ENCODE measurements around the gene RGS3.
"Not testable (repeated sequence)": the region's sequence is repeated elsewhere in the genome, so short reads cannot be mapped to it uniquely, and the experiment has no call there.

Gene RGS3

GRCh38 chr9:113625486-113625885 is 162.0 kb downstream of the RGS3 start:
- DNase-seq, result no peak

DNA sequence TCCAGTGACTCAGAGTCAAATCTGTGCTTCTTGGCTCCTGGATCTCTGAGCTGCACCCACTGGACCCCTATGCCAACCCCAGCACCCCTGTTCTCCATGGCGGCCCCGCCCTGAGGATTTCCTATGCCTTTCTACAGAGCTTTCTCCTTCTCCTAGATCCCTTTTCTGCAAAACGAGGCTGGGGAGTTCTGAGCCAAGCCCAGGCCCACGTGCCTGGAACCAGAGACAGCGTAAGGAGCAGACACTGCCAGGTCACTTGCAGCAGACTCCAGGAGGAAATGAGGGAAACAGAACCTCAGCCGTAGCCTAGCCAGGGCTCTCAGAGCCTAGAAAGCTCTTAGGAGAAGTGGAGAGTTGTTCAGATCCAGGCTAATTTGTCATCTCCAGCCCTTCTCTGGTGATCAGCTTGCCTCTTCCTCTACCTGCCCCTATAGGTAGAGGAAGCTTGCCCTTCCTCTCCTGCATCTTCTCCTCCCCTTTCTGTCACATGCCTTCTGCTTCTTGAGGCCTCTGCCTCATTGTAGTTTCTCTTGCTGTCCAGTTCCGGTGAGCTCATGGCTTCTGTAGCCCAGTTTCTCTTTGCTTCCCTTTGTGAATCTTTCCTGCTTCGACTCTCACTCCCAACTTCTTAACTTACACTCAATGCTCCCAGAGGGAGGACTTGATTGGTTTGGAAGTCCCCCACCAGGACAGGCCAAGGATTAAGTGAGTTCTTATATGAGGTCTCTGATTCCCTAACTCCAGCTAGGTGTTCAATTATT is 163.4 kb downstream of the RGS3 start:
- no peak for DNase-seq

DNA sequence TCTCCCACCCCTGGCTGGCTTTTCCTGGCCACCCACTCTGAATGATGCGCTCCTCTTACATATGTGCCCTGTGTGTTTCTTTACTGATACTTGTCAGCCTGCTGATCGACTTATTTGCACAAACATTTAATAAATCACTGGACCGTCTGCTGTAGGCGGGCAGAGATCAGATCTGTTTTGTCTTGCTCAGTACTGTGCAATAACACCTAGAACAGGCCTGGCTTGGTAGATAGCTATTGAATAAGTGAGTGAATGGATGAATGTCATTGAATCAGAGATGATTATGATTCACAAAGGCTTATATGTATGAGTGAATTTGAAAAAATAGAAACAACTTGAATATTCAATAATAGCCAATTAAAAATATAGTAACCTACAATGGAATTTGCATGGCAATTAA is 165.1 kb downstream of the RGS3 start:
- DNase-seq, result no peak

- no peak for DNase-seq
These were observed 167.0 kb downstream of the RGS3 start for GRCh38 chr9:113630386-113631136.

DNA sequence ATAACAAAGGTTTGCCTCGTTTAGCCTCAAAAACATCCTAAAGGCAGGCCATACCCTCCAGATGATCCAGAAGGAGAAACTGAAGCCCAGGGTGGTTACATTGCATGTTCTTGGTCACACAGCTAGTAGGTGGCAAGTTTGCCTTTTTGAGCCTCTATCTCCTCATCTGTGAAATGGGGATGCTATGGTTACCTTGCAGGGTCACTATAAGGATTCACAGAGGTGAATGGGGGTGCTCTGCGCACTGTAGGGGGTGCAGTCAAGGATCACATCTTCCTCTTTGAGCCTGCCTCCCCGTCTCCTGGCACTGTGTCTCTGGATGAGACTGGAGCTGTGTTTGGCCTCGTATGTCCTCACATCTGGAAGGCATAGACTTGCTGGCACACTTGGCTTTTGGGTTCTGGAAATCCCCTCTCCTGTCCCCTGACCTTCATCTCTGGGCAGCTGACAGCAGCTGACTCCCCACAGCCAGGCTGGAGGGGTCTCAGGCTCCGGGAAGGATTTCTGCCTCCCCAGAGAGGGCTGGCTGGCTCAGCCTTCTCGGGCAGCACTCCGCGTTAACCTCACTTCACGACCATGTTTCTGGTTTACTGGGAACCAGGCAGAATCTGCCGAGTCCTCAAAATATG is 167.7 kb downstream of the RGS3 start:
- no peak for DNase-seq

DNA sequence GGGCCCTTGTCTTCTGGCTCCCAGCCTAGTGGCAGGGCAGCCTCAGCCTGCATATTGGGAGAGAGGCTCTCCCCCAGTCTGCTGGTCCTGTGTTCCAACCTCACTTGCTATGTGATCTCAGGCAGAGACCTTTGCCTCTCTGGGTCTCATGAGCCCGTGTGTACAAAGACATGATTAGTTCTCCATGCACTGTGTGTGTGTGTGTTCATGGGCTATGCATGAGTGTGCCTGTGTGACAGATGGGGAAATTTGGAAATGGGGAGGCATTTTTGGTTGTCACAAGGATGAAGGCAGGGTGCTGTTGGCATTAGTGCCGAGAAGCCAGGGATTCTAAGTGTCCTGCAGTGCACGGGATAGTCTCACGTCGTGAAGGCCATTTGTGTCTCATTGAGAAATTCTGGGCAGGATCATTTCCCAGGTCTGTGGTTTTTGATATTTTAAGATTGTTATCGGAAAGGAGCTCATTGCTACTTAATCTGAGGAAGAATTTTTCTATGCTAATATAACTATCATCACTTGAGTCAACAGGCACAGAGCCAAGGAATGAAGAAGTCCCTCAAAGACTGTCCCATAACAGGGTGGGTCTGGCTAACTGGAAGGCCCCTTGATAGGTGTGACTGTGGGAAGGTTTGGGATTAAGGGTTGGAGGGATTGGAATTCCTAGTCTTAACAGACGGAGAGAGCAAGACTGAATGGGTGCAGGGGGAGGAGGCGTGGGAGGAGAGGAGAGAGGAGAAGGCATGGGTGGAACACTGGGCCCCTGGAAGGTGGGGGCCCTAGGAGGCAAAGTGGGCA is 168.5 kb downstream of the RGS3 start:
- peak; percentile 84 for DNase-seq

DNA sequence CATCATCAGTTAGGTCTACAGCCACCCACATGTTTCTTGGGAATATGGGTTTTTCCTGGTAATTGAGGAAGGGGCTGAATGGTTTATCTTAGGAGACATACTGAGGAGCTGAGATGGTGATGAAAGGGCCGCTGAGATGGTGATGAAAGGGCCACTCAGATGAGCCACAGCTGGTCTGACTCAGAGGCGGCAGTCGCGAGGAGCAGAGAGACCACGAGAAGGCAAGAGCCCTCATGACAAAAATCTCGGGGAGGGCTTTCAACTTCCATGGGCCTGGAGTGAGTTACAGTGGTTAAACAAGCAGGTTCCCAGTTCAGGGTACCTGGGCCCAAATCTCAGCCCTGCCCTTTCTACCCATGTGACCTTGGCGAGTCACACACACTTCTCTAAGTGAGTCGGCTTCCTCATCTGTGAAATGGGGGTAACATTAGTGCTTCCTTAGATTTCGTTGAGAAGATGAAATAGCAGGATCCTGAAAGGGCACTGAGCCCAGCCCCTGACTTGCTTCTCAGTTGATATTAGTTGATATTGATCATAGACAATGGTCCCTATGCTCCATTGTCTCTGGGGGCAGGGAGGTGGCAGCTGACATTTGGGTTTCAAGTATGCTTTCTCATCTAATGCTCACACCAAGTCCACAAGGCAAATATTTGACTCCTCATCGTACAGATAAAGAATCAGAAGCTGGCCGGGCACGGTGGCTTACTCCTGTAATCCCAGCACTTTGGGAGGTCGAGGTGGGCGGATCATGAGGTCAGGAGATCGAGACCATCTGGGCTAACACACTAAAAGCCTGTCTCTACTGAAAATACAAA is 169.5 kb downstream of the RGS3 start:
- DNase-seq, result peak; percentile 82

GRCh38 chr9:113633782-113634595 is 170.5 kb downstream of the RGS3 start:
- DNase-seq, result no peak

DNA sequence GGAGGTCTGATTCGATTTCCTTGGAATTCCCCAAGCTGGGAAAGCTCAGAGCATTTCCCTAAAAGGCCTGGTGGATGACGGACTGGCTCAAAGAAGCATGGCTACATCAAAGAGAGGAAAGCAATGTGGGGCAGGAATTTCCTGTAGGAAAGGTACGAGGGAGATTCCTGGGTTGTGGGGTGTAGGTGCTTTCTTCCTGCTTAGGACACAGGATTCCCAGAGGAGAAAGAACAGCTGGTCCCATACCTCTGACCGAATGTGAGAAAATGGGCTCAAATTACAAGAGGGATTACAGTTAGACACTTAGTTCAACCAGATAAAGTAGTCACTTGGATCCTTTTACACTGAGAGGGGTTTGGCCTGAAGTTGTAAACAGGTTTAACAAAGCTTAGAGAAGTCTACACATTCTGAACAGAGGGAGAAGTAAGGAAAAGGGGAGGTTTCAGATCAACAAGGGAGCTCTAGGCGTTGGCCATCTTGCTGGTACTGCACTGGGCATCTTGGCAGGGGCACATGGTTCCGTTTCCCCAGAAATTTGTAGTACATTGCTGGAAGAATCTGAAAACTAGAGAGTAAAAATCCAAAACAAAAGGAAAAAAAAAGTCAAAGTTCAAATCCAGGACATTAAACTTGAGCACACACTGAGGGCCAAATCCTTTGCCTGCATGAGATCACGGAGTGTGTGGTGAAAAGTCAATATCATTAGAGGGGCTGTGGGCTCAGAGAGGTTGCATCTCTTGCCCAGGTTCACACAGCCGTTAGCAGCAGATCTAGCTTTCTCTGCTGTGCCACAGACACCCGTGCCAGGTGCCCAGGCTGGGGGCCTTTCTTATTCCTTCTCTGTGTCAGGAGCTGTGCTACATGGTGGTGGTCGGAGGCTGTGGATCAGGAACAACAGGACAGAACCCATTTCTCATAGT is 171.3 kb downstream of the RGS3 start:
- DNase-seq, result no peak

DNA sequence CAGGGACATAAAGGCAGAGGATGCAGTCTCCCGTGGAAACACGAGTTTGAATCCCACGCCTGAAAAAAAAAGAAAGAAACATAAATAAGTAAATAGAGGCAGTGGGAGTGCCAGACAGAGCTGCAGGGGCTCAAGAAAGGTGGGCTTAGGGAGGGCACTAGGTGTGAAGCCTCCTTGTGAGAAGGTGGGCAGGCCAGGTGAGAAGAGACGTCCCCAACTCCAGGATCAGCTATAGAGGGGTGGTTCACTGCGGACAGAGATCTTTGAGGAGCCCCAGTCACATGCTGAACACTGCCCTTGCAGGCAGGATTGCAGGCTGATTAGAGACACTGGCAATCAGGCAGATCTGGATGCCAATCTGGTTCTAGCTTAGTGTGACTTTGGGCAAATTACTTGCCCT is 172.1 kb downstream of the RGS3 start:
- no peak for DNase-seq

GRCh38 chr9:113636165-113636564 is 172.6 kb downstream of the RGS3 start:
- no peak for DNase-seq

DNA sequence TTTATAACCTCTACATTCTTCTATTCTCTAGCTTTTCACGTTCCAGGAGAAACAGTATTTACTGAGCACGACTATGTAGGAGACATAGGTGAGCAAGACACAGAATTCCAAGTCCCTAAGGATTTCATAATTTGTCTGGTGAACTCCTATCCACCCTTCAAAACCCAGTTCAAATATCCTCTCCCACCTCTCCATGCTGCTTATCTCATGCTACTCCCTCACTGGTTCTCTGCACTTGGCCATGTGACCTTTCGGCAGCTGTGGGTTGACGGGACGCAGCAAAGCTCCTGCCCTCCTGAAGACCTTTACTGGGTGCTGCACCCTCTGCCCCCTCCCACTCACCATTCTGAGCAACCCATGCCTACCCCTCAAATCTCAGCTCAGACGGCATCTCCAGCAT is 173.2 kb downstream of the RGS3 start:
- DNase-seq, result no peak

DNA sequence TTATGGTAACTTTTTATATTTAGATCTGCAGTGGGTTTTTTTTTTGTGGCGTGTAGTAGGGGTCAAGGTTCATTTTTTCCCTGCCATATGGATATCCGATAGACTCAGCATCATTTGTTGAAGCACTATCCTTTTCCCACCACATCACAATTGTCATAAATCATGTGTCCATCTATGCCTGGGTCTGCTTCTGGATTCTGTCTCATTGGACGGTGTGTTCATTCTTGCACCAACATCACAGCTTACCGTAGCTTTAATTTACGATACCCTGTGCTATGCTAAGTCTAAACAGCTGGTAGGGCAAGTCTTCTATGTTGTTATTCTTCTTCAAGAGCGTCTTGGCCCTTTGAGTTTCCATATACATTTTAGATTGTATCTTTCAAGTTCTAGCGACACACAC is 175.0 kb downstream of the RGS3 start:
- no peak for DNase-seq

GRCh38 chr9:113638897-113639296 is 175.4 kb downstream of the RGS3 start:
- no peak for DNase-seq

DNA sequence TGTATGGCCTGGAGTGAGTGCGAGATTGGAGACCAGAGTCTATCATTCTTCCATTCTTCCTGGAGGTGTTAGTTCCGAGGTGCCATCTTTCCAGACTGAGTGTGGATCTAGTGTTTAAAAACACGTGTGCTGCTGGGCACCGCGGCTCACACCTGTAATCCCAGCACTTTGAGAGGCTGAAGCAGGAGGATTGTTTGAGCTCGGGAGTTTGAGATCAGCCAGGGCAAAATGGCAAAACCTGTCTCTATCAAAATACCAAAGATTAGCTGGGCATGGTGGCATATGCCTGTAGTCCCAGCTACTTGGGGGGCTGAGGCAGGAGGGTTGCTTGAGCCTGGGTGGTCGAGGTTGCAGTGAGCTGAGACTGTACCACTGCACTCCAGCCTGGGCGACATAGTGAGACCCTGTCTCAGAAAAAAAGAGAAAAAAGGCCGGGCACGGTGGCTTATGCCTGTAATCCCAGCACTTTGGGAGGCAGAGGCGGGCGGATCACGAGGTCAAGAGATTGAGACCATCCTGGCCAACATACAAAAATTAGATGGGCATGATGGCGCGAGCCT is 176.0 kb downstream of the RGS3 start:
- not testable (repeated sequence) for DNase-seq

DNA sequence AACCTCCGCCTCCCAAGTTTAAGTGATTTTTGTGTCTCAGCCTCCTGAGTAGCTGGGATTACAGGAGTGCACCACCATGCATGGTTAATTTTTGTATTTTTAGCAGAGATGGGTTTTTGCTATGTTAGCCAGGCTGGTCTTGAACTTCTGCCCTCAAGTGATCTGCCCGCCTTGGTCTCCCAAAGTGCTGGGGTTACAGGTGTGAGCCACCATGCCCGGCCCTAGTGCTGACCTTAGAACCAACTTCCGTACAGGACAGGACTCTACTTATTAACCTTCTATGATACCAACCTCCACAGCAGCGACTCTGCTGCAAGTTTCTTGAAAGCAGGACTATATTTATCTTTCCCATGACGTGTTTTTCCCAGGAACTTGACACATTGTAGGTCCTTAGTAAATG is 176.9 kb downstream of the RGS3 start:
- DNase-seq, result no peak

DNA sequence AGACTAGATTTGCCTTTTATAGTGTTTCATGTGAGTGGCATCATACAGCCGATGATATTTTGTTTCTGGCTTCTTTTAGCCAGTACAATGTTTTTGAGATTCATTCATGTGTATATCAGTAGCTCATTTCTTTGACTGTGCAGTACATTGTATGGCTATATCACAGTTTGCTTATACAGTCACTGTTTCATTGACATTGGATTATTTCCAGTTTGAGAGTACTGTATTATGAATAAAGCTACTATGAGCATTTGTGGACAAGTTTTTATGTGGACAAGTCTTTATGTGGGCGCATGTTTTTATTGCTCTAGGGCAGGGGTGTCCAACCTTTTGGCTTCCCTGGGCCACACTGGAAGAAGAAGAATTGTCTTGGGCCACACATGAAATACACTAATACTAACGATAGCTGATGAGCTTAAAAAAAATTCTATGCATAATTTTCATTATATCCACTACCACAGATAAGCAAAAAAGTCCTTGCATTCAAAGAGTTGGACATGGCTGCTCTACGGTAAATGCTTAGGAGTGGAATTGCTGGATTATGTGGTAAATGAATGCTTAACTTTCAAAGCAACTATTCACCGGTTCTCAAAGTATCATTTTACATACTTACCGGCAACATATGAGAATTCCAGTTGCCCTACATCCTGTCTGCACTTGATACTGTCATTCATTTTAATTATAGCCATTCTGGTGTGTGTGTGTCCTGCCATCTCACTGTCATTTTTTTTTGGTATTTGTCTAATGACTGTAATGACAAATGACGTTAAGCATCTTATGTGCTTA is 177.8 kb downstream of the RGS3 start:
- no peak for DNase-seq

DNA sequence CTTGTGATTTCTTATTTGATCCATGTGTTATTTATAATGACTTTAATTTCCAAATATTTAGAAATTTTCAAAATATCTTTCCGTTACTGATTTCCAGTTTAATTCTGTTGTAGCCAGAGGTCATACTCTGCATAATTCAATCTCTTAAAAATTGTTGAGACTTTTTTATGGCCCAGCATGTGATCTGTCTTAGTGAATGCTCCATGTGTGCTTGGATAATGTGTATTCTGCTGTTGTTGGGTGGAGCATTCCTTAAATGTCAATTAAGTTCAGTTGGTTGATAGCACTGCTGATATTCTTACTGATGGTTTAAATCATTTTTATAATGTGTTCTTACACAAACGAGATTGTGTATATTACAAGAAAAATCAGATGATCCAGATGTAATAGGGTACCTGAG is 180.8 kb downstream of the RGS3 start:
- no peak for DNase-seq

Data from fibroblast of skin of right biceps (primary cell).